GM19351 (cell line): ENCODE data around the gene RFLNA.

Experiments
- ATAC-seq: cut with Tn5 transposase; IDR thresholded peaks from one replicate; pipeline ENCODE4 v1.9.1; 2021; ENCODE audit warnings: mild to moderate bottlenecking, moderate library complexity; ENCODE audit not compliant: unreplicated experiment

RFLNA gene

DNA sequence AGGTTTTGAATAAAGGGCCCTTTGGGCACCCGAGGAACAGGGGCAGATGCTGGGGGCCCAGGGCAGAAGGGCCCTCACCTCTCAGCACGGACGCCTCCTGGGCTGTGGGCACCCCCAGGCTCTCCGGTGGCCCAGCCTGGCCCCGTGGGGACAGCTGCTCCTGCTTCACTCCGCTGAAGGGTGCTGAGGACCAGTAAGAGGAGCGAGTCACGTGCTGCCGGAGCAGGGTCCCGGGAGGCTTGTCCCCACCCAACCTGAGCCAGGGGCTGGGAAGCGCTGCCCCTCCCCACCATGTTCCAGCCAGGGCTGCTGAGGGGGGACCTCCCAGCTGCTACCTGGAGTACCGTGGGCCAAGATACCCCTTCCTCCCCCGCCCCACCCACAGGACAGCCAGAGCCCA is 59.5 kb downstream of the RFLNA start:
- ATAC-seq: no peak

DNA sequence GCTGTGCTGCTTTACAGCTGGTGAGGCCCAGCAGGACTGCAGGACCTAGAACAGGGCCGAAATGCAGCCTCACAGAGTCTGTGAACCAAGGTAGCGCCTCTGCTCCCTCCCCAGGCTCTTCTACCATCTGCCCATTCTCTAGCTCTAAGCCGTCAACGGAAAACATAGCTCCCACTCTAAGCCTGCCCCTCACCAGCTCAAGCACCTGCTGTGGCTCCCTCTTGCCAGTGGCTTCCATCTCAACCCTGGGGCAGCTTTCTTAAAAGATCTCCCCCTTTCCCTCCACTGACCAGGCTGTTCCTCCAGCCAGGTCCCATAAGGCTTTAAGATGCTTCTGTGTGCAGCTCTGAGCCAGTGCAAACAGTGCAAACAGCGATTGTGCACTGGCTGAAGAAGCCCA is 61.3 kb downstream of the RFLNA start:
- ATAC-seq: no peak

DNA sequence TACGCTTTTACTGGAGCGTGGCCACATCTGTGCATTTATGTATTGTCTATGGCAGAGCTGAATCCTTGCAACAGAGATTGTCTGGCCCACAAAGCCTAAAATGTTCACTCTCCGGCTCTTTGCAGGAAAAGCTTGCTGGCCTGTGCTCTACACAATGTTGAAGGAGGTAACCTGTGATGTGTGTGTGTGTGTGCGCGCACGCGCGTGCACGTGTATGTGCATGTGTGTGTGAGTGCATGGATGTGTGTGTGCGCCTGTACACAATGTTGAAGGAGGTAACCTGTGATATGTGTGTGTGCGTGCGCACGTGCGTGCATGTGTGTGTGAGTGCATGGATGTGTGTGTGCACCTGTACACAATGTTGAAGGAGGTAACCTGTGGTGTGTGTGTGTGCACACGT is 62.7 kb downstream of the RFLNA start:
- ATAC-seq: no peak

DNA sequence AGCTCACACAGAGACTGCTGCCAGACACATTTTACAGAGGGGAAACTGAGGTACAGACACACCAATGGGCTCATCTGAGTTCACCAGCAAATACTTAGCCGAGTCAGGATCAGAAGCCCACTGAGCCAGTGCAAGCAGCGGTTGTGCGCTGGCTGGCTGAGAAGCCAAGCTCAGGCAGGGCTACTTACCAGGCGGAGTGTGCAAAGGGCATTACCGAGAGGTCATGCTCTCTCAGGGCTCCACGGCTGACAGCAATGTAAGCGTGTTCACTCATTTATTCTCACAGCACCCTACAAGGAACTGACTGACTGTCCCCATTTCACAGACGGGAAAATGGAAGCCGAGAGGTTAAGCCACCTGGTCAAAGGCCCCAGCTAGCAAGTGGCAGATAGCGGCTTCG is 63.7 kb downstream of the RFLNA start:
- ATAC-seq: no peak

DNA sequence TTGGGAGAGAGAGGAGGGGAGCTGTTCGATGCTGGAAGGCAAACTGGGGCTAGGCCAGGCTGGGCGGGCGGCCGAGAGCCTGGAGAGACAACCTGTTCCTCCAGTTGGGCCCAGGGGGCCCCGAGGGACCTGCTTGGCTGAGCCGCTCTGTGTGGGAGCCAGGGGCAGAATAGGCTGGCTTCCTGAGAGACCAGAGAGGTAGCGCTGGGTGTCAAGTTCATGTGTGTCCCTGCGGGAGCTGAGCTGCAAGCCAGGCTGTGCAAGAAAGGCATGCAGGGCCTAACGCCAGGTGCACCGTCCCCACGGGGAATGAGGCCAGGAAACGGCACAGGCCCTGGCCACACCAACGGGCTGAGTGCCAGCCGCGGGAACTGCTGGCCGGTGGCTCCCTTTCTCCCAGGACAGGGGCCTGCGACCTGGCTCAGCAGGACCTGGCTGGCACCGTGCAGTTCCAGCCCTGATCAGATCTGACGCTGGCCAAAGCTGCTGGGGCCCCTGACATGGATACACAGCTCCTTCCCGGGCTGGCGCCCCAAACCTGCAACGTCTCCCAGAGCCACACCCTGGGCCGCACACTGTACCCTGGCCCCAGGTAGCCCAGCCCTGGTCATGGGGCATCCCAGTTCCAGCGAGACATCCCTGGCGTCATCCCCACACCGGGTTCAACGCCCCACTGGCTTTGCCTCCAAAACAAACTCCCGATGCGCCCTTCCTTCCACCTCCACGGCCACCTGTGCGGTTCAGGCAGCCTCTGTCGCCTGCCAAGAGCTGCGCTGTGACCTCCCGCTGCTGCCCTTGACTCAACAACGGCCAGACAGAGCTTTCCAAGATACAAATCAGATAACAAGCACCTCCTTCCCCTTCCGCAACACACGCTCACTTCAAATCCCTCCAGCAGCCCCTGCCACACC is 65.0 kb downstream of the RFLNA start:
- no peak for ATAC-seq

DNA sequence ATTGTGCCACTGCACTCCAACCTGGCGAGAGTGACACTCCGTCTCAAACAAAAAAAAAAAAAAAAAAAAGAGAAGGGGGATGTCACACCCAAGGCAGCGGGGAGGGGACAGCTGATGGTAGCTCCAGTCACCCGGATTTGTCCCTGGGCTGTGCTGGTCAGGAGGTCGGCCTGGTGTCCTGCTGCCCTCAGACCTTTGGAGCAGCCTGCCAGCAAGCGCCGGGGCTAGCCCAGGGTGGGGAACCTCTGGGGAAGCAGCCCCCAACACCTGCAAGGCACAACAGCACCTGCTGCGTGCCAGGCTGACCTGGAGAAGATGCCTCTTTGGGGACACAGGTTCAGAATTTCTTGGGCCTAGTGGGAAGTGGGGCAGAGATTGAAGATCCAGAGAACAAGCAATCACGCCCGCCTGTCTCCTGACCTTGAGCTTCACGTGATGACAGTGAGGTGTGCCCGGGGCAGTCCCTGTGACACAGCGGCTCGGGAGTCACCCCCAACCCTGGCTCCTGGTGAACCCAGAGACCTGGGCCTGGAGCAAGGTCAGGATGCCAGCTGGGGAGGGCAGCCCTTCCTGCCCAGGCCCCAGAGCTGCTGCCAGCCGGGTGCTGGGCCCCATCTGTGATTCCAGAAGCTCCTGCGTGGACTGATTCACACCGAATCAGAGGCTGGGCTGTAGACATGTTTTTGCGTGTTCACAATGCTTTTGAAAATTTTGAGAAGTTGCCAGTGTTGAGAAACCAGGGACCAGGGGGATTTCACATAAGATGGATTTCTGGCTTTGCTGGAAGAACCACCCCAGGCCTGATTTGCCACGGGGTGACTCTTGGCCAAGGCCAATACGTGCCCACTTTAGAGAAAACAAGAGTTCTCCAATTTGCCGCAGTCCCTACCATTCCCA is 66.4 kb downstream of the RFLNA start:
- no peak for ATAC-seq

DNA sequence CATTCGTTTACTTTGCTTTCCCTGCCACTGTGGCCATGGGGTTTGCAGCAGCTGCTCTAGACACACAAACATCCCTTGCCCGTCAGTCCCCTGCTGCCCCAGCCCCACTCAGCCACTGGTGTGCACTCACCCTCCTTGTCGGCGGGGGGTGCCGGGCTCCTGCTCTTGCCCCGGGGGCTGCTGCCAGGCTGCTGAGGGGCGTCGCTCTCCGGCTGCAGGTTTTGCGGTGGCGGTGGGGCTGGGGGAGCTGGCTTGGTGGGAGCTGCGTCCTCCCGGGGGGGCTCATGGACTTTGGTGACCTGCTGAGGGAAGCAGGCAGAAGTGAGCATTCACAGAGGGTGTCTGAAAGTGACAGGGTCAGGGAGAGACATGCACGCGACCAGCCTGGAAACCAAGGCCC is 67.1 kb downstream of the RFLNA start:
- no peak for ATAC-seq

DNA sequence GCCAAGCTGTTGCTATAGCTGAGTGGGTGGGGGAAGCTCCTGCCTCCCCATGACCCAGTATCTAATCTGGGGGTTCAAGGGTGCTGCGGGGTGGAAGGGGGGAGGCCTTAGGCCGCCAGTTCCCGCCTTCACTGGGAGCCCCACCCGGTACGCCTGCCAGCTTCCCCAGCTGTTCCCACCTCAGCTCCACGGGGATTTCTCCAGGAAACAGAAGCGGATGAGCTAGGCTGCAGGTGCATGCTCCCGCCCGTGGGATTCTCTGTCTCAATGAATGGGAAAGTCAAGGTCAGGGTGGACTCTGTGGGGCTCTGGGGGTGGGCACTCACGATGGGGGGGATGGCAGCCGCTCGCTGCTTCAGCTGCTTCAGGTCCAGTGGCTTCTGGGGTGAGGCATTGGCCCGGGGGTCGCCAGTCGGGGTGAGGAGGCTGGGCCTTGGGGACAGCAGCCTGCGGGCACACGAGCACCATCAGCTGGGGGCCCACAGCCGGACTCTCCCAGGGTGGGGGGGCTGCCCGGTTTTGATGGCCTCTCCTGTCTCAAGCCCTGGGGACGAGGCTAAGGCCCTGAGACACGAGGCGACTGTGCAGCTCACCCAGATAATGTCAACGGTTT is 68.6 kb downstream of the RFLNA start:
- no peak for ATAC-seq

DNA sequence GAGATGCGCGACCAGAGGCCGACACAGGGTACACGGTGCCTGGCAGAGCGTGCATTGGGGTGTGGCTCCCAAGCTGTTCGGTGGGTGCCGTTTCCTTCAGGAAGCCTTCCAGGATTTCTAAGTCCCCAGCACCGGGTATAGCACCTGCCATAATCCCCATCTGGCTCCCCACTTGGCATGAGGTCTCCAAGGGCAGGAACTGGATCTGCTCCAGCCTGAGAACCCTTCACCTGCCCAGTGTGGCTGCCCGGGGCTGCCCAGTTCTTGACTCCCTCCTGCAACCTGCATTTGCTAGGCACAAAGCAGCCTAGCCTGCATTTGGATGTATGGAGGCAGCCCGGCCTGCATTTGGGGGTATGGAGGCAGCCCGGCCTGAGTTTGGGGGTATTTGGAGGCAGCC is 69.7 kb downstream of the RFLNA start:
- ATAC-seq: no peak
